ENCODE data around the gene PLAAT2.

DNA sequence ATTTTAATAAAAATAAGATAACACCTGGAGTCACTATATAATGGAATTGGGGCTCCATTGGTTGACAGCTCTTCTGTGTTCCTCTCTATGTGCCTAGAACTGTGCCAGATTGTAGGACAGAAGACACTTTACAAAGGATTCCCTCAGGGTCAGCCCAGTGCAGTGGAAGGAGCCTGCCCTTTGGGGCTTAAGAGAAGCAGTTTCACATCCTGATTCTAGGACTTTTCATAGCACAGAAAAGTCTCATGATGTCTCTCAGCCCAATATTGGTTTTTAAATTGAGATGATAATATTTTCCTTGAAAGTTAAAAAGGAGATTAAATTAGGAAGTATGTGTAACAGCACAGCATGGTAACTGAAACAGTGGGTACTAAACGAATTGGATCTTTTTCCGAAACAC, 19.5 kb downstream of the PLAAT2 start:
- TF ChIP-seq, protein P1, sequence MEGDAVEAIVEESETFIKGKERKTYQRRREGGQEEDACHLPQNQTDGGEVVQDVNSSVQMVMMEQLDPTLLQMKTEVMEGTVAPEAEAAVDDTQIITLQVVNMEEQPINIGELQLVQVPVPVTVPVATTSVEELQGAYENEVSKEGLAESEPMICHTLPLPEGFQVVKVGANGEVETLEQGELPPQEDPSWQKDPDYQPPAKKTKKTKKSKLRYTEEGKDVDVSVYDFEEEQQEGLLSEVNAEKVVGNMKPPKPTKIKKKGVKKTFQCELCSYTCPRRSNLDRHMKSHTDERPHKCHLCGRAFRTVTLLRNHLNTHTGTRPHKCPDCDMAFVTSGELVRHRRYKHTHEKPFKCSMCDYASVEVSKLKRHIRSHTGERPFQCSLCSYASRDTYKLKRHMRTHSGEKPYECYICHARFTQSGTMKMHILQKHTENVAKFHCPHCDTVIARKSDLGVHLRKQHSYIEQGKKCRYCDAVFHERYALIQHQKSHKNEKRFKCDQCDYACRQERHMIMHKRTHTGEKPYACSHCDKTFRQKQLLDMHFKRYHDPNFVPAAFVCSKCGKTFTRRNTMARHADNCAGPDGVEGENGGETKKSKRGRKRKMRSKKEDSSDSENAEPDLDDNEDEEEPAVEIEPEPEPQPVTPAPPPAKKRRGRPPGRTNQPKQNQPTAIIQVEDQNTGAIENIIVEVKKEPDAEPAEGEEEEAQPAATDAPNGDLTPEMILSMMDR (IDR thresholded peaks at IDR 0.05), result no peak
- TF ChIP-seq POLR2A (IDR thresholded peaks at IDR 0.05; ENCODE audit: low read depth) (no peak), POLR2AphosphoS5 (IDR thresholded peaks at IDR 0.05) (no peak), EP300 (IDR thresholded peaks at IDR 0.05) (no peak)
